GM12865 (cell line): ENCODE measurements around the gene MAN2A2.

Source experiments
- DNase-seq: peaks from one replicate; pipeline ENCODE4 v3.0.0; 2010; ENCODE audit warnings: low read depth
- H3K4me3 ChIP-seq: 2 replicates; pipeline ENCODE4 v1.5.1; 2011; ENCODE audit warnings: mild to moderate bottlenecking, low read depth, low read length, control low read depth
- TF ChIP-seq, protein P1 (sequence below): IDR thresholded peaks from 2 replicates; pipeline ENCODE4 v1.5.1; 2011; ENCODE audit warnings: low read length, control low read depth, low read depth, inconsistent platforms; ENCODE audit not compliant: insufficient read depth; ENCODE audit errors: missing control alignments

The MAN2A2 gene

GRCh38 chr15:90915216-90915807, 12.2 kb downstream of the MAN2A2 start:
- H3K4me3 ChIP-seq, result no peak overlapping the region
- TF ChIP-seq, protein P1, sequence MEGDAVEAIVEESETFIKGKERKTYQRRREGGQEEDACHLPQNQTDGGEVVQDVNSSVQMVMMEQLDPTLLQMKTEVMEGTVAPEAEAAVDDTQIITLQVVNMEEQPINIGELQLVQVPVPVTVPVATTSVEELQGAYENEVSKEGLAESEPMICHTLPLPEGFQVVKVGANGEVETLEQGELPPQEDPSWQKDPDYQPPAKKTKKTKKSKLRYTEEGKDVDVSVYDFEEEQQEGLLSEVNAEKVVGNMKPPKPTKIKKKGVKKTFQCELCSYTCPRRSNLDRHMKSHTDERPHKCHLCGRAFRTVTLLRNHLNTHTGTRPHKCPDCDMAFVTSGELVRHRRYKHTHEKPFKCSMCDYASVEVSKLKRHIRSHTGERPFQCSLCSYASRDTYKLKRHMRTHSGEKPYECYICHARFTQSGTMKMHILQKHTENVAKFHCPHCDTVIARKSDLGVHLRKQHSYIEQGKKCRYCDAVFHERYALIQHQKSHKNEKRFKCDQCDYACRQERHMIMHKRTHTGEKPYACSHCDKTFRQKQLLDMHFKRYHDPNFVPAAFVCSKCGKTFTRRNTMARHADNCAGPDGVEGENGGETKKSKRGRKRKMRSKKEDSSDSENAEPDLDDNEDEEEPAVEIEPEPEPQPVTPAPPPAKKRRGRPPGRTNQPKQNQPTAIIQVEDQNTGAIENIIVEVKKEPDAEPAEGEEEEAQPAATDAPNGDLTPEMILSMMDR, result no peak
- DNase-seq, result no peak

GRCh38 chr15:90915808-90916440, 12.8 kb downstream of the MAN2A2 start:
- DNase-seq, result no peak
- TF ChIP-seq, protein P1, result no peak
- no peak overlapping the region for H3K4me3 ChIP-seq

GRCh38 chr15:90916461-90916860, 13.4 kb downstream of the MAN2A2 start:
- no peak for DNase-seq
- TF ChIP-seq, protein P1, result no peak
- H3K4me3 ChIP-seq, result no peak overlapping the region

GRCh38 chr15:90917569-90917968, 14.5 kb downstream of the MAN2A2 start:
- TF ChIP-seq, protein P1, result no peak
- DNase-seq, result no peak
- H3K4me3 ChIP-seq, result no peak overlapping the region

- TF ChIP-seq, protein P1, result no peak
- no peak for DNase-seq
- no peak overlapping the region for H3K4me3 ChIP-seq
These were observed 15.1 kb downstream of the MAN2A2 start for GRCh38 chr15:90918034-90918788.

DNA sequence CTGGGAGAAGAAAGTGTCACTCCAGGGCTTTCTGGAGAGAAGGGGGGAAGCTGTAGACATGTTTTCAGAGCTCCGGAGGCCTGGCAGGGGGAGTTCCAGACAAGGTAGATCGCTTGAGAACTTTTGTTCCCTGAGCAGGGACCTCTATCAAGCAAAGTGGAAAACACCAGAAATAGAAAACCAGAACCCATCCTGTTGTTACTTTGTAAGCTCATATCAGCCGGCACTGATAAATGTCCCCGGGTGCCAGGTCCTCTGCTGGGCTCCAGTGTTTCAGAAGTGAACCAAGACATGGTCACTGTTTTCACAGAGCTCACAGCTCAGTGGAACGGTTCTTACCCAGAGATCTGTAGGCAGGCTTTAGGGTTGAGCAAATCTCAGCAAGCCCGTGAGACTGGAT, 15.7 kb downstream of the MAN2A2 start:
- no peak for DNase-seq
- no peak overlapping the region for H3K4me3 ChIP-seq
- TF ChIP-seq, protein P1, result no peak
